Limb (tissue), 2 donors: ENCODE results near the gene DYNLL1.
"Not testable (repeated sequence)": the region's sequence is repeated elsewhere in the genome, so short reads cannot be mapped to it uniquely, and the experiment has no call there.

Experiments used
- DNase-seq, 2 donors: peaks; one replicate each; pipeline ENCODE4 v3.0.0-alpha.2; 2016; ENCODE audit errors: extremely low spot score in 2 of 2

The DYNLL1 gene

GRCh38 chr12:120495731-120496412 is at the start of gene DYNLL1:
Gene DYNLL1 (plus strand): TSS chr12:120496113. CDS start chr12:120496422, 309 bp downstream.
- peak; percentile 96 to 99 for DNase-seq

DNA sequence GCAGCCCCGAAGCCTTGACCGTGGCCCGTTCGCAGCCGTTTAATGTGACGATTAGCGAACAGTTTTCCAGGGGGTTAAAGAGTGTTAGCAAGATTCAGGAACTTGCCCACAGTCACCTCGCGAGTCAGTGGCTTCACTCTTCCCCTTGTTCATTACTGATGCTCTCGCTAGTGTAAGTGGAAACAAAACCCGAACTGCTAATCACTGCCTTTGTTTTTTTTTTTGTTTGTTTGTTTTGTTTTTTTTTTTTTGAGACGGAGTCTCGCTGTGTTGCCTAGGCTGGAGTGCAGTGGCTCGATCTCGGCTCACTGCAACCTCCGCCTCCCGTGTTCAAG is 49.1 kb upstream of the DYNLL1 start:
- not testable (repeated sequence) for DNase-seq

- no peak for DNase-seq
Measured at GRCh38 chr12:120447992-120448391, 47.9 kb upstream of the DYNLL1 start.

DNA sequence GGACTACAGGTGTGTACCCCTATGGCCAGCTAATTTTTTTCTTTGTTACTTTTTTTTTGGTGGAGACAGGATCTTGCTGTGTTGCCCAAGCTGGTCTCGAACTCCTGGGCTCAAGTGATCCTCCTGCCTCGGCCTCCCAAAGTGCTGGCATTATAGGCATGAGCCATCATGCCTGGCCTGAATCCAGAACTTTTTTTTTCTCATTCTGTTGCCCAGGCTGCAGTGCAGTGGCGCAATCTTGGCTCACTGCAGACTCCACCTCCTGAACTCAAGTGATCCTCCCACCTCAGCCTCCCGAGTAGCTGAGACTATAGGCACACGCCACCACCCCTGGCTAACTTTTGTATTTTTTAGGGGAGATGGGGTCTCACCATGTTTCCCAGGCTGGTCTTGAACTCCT is 43.4 kb upstream of the DYNLL1 start:
- not testable (repeated sequence) for DNase-seq

GRCh38 chr12:120453060-120453750 is 42.7 kb upstream of the DYNLL1 start:
- no peak for DNase-seq

DNA sequence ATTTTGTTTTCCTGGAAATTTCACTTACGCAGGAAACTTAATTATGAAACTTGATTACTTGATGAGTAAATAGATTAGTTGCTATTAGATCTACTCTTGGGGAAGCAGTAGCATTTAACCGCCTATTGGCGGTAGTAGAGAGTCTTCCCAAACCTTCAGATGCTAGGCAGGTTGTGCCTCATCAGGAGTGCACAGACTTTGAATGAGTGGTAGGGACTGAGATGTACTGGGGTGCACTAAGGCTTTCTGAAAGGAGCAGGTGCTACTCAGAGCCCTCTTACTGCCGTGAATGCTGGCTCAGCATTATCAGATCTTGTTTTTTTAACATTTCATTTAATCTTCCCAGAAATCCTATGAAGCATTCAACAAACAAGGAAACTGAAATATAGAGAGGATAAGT is 41.9 kb upstream of the DYNLL1 start:
- no peak for DNase-seq

- DNase-seq = no peak
Measured at GRCh38 chr12:120455302-120455701, 40.6 kb upstream of the DYNLL1 start.

DNA sequence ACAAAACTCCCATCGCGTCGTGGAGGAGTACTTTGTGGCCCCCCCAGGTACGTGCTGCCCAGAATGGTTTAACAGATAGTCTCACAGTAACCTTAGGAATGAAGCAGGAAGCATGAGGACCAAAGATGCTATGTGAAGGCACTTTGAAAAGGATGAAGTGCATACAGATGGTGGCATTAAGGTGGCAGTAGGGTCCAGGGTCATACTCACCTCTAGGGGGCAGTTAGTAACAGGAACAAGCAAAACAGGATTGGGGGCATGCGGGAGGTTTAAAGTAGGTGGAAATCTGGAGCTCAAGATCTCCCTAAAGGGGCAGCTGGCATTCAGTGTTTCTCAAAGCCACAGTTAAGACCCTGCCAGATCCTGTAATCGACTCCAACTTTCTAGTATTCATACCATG is 38.8 kb upstream of the DYNLL1 start:
- no peak for DNase-seq

DNA sequence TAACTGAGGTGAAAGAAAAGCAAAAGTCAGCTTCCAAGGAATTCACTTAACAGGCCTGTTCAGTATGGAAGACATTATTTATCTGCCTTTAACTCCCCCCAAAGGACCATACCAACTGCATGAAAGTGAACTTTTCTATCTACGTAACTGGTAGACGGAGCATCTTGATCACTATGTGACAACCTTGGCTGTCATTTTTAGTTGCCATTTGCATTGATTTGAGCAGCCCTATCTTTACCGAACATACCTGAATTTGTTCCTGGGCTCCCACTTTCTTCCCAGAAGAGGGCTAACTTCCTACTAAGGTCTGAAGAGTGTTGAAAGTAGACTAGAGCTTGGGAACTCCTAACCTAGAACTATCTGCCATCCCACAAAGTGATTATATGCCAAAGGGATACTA is 35.8 kb upstream of the DYNLL1 start:
- no peak for DNase-seq

GRCh38 chr12:120462099-120462640 is 33.7 kb upstream of the DYNLL1 start:
- no peak for DNase-seq

- no peak for DNase-seq
Measured at GRCh38 chr12:120463712-120464111, 32.2 kb upstream of the DYNLL1 start.

DNA sequence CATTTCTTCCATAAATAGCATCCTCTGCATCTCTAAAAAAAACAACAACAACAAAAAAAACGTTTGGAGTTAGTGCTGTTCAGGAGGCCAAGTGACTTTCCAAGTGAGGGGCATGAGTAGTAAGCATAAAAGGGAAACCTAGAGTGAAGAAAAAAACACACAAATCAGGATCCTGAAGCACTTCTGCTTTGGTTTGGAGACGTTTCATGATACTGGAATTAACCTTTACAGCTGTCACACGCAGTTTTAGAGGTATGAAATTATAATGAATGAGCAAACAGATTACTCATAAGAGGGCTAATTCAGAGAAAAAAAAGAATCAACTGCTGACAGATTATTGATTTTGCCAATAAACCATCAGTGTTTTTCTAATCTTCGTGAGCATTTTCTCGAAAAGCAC is 30.2 kb upstream of the DYNLL1 start:
- DNase-seq = no peak

DNA sequence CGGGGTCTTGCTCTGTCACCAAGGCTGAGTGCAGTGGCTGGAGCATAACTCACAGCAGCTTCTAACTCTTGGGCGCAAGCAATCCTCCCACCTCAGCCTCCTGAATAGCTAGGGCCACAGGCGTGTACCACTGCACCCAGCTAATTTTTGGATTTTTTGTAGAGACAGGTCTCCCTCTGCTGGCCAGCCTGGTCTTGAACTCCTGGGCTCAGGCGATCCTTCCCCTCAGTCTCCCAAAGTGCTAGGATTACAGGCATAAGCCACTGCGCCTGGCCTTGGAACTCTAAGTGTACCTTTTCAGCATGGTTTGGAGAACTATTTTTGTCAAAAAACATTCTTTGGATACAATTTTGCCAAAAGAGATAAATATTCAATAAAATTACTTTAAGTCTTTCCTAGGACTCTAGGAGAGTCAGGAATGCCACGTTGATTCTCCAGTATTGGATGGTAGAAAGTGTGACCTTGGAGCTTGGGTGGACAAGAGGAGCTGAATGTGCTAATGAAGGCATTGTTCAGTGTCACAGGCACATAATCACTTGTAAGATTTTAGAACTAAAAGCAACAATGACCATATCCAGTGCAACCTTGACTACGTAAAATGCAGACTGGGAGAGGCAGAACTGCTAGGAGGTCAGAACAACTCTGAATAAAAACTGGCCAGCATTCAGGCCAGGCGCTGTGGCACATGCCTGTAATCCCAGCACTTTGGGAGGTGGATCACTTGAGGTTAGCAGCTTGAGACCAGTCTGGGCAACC is 29.2 kb upstream of the DYNLL1 start:
- DNase-seq = peak in 1 of 2 donors; percentile 61

DNA sequence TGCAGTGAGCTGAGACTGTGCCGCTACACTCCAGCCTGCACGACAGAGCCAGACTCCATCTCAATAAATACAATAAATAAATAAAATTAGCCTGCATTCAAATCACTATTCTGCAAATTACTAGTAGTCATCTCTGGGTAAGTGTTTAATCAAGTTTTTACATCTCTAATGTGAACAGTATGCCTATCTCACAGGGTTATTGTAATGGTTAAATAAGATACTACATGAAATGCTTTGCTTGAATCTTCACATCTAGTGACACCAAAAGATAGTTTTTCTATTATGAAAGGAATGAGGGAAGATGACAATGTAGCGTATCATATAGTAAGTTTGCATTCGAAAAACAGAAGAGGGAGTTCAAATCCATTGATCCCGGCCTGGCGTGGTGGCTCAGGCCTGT is 28.5 kb upstream of the DYNLL1 start:
- DNase-seq = no peak

DNA sequence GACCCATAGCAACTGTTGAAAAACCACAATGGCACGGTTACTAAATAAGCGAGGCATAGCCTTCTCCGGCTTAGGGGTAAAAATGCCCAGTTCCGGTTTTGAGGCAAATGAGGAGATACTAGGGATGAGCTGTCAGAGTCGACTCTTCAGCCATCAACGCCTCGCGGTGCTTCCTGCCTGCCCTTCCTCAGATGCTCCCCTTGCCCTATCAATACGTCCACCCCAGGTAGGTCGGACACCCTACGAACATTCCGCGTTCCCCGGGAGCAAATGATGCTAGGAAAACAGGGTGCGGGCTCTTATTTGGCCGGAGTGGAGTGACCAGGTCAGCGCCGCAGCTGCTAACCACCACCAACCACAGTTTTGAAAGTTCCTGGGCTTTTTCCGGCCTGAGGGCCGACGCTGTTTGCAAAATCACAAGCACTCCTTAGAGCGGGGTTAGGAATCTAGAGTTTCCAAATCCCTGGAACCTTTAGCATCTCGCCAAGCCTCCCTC is 27.5 kb upstream of the DYNLL1 start:
- DNase-seq = peak in 1 of 2 donors; percentile 38

DNA sequence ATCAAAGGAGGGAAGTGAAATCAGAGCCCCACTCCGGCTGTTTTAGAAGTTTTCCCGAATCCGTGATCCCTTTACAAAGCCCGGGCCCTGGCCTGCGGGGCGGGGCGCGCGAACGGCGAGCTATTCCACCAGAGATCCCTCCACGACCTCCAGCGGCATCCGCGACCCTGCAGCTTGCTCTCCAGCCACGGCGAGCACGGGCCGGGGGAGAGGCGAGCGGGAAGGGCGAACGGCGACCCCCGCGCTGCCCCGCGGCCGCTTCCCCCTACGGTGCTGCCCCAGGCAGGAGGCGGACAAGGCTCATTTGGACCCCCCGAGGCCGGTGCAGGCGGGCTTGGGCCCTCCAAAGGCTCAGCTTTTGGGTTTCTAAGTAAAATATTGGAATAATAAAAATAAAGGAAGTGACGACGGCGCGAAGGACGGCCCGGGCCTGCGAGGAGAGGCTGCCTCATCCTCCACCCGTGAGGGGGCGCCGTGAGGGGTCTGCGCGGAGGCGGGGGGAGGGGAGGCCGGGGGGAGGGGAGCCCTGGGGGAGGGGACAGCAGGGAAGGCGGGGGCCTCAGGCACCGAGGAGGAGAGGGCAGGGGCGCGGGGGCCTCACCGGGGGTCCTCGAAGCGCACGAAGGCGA is 27.0 kb upstream of the DYNLL1 start:
- peak; percentile 33 to 90 for DNase-seq

DNA sequence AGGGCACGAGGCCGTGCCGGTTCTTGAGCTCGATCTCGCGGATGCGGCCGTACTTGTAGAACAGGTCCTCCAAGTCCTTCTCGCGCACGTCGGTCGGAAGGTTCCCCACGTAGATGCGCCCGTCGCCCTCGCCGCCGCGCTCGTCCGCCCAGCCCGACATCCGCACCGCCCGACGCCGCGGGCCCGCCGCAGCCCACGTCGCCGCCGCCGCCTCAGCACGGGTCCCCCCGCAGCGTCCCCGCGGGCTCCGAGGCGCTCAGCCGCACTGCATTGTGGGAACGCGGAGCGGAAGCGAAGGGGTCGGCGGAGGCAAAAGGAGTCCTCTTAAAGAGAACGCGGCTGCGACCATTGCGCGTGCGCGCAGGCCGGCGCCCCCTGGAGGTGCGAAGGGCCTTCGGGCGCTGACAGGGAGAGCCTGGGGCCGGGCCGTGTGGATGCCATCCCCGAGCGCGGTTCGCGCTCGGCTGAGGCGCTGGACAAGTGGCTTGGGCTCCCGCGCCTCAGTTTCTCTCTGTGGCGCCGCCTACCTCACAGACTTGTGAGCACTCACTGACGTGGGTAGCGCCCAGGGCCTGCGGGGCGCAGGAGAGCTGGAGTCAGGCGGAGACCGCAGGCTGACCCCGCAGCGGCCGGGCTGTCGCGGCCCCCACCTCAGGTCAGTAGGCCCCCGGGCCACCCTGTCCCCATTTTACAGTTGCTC is 26.3 kb upstream of the DYNLL1 start, which contains the start of gene SRSF9:
Gene SRSF9, minus strand, starts transcription at position 299 of the 700 bp plus-strand sequence. Its CDS starts 139 bp downstream, at position 160.
- peak; percentile 92 to 97 for DNase-seq

DNA sequence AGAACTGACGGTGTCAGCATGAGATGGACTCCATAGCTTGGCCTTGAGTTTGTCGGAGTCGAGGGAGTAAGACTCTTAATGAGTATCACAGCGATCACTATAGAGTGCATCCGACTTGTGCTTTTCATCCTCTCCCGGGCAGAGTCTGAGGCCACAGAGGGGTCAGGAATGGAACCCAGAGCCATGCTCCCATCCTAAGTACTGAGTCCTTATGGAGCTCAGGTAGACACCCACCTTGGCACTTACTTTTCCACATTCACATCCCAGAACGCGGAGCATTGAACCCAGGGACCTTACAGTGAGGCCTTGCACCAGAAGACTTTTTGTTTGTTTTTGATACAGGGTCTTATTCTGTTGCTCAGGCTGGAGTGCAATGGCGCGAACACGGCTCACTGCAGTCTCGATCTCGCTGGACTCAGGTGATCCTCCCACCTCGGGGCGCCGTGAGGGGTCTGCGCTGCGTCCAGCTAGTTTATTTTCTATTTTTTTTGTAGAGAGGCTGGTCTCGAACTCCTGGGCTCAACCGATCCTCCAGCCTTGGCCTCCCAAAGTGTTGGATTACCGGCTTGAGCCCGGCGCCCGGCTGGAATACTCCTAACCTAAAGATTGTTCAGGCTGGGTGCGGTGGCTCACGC is 25.6 kb upstream of the DYNLL1 start:
- no peak for DNase-seq

- no peak for DNase-seq
Measured at GRCh38 chr12:120472521-120472920, 23.4 kb upstream of the DYNLL1 start.
